GM18505 (cell line): ENCODE measurements around the gene KAT8.
"Not testable (repeated sequence)": the region's sequence is repeated elsewhere in the genome, so short reads cannot be mapped to it uniquely, and the experiment has no call there.

Experiments
- ATAC-seq: cut with Tn5 transposase; IDR thresholded peaks from one replicate; pipeline ENCODE4 v1.9.1; 2021; ENCODE audit not compliant: unreplicated experiment
- POLR2A ChIP-seq: IDR thresholded peaks from 4 replicates; pipeline ENCODE4 v1.6.1; 2011; ENCODE audit warnings: borderline replicate concordance; ENCODE audit not compliant: insufficient read depth, insufficient read length; ENCODE audit errors: extremely low read depth

The KAT8 gene

GRCh38 chr16:31145398-31145990 lies 28.0 kb downstream of the KAT8 start:
- TF ChIP-seq POLR2A = no peak
- ATAC-seq = no peak

GRCh38 chr16:31147574-31147973 lies 30.1 kb downstream of the KAT8 start:
- no peak for TF ChIP-seq POLR2A
- ATAC-seq = no peak

- no peak for ATAC-seq
- TF ChIP-seq POLR2A = no peak
Measured at GRCh38 chr16:31148281-31148728, 30.8 kb downstream of the KAT8 start.

- ATAC-seq = no peak
- no peak for TF ChIP-seq POLR2A
Measured at GRCh38 chr16:31148896-31149295, 31.4 kb downstream of the KAT8 start.

GRCh38 chr16:31149332-31149731 lies 31.9 kb downstream of the KAT8 start:
- ATAC-seq = no peak
- TF ChIP-seq POLR2A = no peak

- ATAC-seq = no peak
- TF ChIP-seq POLR2A = no peak
Measured at GRCh38 chr16:31149894-31150890, 32.7 kb downstream of the KAT8 start, which contains the start of gene PRSS36. TSS of gene PRSS36 (minus strand) at chr16:31150066. CDS start at chr16:31150035, 31 bp downstream.

- ATAC-seq = not testable (repeated sequence)
Measured at GRCh38 chr16:31150976-31151375, 33.5 kb downstream of the KAT8 start.

GRCh38 chr16:31157136-31157535 lies 39.7 kb downstream of the KAT8 start:
- TF ChIP-seq POLR2A = no peak
- no peak for ATAC-seq

- ATAC-seq = no peak
- TF ChIP-seq POLR2A = no peak
Measured at GRCh38 chr16:31167315-31167714, 49.9 kb downstream of the KAT8 start.

- no peak for TF ChIP-seq POLR2A
- no peak for ATAC-seq
Measured at GRCh38 chr16:31168848-31169247, 51.4 kb downstream of the KAT8 start.

- ATAC-seq = not testable (repeated sequence)
Measured at GRCh38 chr16:31170048-31170447, 52.6 kb downstream of the KAT8 start.

GRCh38 chr16:31177136-31177535 lies 59.7 kb downstream of the KAT8 start:
- TF ChIP-seq POLR2A = no peak
- no peak for ATAC-seq

- no peak for TF ChIP-seq POLR2A
- ATAC-seq = peak; percentile 3
Measured at GRCh38 chr16:31179219-31179746, 61.8 kb downstream of the KAT8 start.

- ATAC-seq = peak; percentile 60
- peak; percentile 100 for TF ChIP-seq POLR2A
Measured at GRCh38 chr16:31179747-31180459, 62.4 kb downstream of the KAT8 start, which contains the start of gene FUS. TSS of gene FUS (plus strand) at chr16:31180139. CDS start at chr16:31180215, 76 bp downstream.
